Peyer's patch (tissue), 4 donors: ENCODE data around the gene AMZ1.

Source experiments
- CTCF ChIP-seq, 6 experiments: fragments of 450-650 bp in 4 of 6; fragments of 200-600 bp in 2 of 6; sonication (generic) in 1 of 6; IDR thresholded peaks; one replicate each; pipeline ENCODE4 v1.5.1; 2017 to 2019; ENCODE audit warnings: antibody characterized with exemption in 6 of 6, mild to moderate bottlenecking in 3 of 6, moderate library complexity in 1 of 6
- POLR2A ChIP-seq, 2 donors: fragments of 450-650 bp; IDR thresholded peaks; one replicate each; pipeline ENCODE4 v1.5.1; 2017; ENCODE audit warnings: antibody characterized with exemption in 2 of 2, mild to moderate bottlenecking in 2 of 2, moderate library complexity in 2 of 2

- TF ChIP-seq CTCF (IDR thresholded peaks at IDR 0.05) (peak in 1 of 6 experiments; percentile 11), POLR2A (IDR thresholded peaks at IDR 0.05) (no peak)
Measured at GRCh38 chr7:2732959-2733584, 45.1 kb downstream of the AMZ1 start.
